ENCODE results near the gene TAS2R31.

GRCh38 chr12:11016937-11017336, 14.3 kb downstream of the TAS2R31 start:
- TF ChIP-seq POLR2A (IDR thresholded peaks at IDR 0.05) (no peak), CTCF (IDR thresholded peaks at IDR 0.05) (no peak)

All from uterus (tissue), 2 donors.